ENCODE data around the gene RAF1.

DNA sequence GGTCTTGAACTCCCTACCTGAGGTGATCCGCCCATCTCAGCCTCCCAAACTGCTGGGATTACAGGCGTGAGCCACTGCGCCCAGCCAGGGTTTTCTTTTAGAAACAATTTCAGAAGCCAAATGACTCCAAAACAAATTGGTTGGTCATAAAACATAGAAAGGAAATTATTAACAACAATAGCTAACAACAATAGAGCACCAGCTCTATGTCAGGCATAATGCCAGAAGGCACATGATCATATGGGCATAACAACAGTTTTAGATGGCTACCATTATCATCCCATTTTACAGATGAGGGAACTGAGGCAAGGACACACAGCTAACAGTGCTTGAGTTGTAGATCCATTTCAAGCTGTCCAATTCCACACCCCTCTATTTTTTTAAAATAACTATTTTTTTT is 22.2 kb upstream of the RAF1 start:
- TF ChIP-seq, protein P1, sequence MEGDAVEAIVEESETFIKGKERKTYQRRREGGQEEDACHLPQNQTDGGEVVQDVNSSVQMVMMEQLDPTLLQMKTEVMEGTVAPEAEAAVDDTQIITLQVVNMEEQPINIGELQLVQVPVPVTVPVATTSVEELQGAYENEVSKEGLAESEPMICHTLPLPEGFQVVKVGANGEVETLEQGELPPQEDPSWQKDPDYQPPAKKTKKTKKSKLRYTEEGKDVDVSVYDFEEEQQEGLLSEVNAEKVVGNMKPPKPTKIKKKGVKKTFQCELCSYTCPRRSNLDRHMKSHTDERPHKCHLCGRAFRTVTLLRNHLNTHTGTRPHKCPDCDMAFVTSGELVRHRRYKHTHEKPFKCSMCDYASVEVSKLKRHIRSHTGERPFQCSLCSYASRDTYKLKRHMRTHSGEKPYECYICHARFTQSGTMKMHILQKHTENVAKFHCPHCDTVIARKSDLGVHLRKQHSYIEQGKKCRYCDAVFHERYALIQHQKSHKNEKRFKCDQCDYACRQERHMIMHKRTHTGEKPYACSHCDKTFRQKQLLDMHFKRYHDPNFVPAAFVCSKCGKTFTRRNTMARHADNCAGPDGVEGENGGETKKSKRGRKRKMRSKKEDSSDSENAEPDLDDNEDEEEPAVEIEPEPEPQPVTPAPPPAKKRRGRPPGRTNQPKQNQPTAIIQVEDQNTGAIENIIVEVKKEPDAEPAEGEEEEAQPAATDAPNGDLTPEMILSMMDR (IDR thresholded peaks at IDR 0.05): no peak
- TF ChIP-seq EZH2 (IDR thresholded peaks at IDR 0.05; ENCODE audit: borderline replicate concordance, insufficient read depth, low read depth, low read length, poor library complexity, severe bottlenecking): no peak

All from B cell (primary cell).